Measurements from ENCODE around the gene IL20RB.

- TF ChIP-seq POLR2AphosphoS5 (IDR thresholded peaks at IDR 0.05) (no peak), POLR2A (IDR thresholded peaks at IDR 0.05) (no peak)
Observed at GRCh38 chr3:137039570-137039969, 81.8 kb downstream of the IL20RB start.
